GM18858 (cell line): ENCODE results near the gene GXYLT2.
"Not testable (repeated sequence)": the region's sequence is repeated elsewhere in the genome, so short reads cannot be mapped to it uniquely, and the experiment has no call there.

Experiments used
- ATAC-seq: cut with Tn5 transposase; IDR thresholded peaks from one replicate; pipeline ENCODE4 v1.9.1; 2021; ENCODE audit not compliant: unreplicated experiment

GXYLT2 gene

GRCh38 chr3:72892081-72892775 is 4.4 kb downstream of the GXYLT2 start:
- ATAC-seq: no peak

- ATAC-seq: no peak
These were observed 5.0 kb downstream of the GXYLT2 start for GRCh38 chr3:72892870-72893269.

GRCh38 chr3:72894976-72895552 is 7.2 kb downstream of the GXYLT2 start:
- ATAC-seq: no peak

DNA sequence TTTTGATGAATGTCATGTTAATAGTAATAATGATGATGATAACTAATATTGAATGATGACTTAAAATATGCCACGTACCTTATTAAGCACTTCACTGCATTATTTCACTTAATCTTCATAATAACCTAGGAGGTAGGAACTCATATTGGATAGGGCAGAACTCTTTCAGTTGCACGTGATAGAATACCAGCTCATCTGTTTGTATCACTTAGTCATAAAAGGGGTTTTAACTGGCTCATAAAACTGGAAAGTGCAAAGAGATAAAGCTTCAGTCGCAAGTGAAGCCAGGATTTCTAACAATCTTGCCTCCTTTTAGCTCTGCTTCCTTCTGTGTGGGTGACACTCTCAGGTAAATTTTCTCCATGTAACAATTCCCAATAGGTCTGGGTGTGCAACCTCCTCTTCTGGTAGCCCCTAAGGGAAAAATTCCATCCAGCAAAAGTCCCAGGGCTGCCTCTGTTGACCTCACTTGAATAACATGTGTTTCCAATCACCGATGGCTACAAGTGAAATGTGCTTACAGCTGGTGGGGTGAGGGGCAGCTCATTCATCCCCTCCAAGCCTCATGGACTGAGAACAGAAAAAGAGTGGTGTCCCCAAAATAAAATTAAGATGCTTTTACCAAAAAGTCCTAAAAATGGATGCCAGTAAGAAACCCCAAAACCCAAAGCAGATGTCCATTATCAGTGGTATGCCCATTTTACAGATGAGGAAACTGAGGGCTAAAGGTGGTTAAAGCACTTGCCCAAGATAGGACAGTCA is 9.3 kb downstream of the GXYLT2 start:
- ATAC-seq: no peak

GRCh38 chr3:72897758-72898007 is 9.8 kb downstream of the GXYLT2 start:
- no peak for ATAC-seq

DNA sequence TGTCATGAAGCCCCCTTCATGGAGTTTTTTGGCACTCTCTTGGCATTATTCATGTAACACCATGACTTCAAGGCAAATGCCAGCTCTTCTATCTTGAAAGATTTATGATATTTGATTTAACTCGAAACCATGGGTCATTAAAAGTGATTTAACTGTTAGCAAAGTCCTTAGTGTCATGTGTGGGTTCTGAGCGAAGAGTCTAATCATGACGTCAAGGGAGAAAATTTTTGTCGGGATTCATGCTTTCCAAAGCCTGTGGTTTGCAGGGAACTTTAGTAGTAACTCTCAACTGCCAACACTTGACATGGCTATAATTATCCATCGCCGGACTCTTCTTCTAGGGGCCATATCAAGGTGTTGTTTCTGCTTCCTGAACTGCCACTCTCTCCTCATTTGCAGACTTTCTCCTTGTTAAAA is 11.5 kb downstream of the GXYLT2 start:
- ATAC-seq: no peak

DNA sequence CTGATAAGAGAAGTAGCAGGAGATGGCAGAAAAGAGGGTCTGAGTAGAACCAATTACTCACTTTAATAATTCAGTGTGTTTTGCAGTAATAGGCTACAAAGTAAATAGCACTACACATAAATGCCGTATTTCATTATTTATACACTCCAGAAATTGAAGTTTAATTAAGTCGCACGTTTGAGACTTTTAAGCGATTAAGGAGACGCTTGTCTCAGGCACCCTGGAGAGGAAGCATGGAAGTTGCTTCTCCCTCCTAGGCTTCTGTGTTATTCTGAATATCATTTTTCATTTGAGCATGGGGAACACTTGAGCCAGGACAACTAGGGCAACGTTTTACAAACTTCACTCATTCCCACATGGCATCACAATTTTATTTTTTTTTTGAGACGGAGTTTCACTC is 12.2 kb downstream of the GXYLT2 start:
- ATAC-seq: no peak

- ATAC-seq: no peak
These were observed 14.0 kb downstream of the GXYLT2 start for GRCh38 chr3:72901840-72902239.

DNA sequence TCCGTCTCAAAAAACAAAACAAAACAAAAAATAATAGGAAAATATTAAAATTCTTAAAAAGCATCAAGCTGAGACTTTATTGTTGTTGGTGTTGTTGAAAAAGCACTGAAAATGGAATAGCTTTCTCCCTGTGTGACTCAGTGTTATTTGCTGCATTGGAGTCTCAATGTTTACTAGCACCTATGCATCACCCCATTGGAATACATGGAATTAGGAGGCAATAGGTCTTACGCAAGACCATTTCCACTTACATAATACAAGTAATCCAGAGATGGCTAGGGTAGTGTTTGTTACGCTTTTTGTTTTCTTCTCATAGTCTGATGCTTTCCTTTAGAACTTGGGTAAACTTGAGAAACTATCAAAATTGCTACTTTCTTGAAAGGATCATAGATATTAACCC is 15.2 kb downstream of the GXYLT2 start:
- ATAC-seq: no peak

DNA sequence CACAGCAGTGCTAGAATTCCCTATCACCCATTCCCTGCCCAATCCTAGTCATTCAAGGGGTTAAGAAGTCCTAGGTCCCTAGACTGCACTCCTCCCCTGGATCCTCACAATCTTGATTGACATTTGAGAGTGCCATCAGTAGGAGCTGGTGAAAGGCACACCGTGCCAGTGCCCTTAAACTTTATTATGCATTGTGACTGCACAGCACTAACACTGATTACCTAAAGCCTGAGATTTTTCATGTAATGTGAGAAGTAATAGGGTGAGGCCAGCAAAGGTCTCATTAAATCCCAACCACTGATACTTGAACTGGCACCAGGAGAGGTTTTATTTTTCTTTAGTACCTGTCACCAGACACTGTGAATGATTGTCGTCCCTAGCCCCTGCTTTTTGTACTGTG is 16.3 kb downstream of the GXYLT2 start:
- ATAC-seq: no peak

- ATAC-seq: no peak
These were observed 18.3 kb downstream of the GXYLT2 start for GRCh38 chr3:72906154-72906553.

DNA sequence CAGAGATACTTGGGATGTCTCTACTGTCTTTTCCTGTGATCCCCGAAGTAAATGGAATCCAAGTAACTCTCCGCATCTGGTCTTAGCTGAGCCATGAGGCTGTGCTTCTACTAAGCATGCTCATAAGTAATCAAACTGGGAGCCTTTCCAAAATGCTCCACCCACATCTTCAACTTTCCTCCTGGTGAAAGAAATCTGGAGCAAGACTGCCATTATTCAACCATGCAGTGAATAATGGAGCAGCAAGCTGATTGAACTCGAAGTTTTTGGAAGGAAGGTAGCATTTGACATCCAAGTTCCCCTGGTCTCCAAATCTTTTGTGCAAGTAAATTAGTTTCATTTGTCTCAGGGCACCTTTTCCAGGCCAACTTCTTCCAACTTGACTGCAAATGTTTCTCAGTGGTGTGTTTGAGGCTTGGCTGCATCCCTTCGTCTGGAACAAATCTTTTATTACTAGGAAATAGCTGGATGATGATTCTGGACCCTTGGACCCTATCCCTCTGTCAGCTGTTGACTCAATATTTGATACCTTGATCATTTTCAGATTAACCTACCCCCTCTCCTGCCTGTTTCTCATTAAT is 19.4 kb downstream of the GXYLT2 start:
- ATAC-seq: no peak

- ATAC-seq: no peak
These were observed 20.1 kb downstream of the GXYLT2 start for GRCh38 chr3:72907731-72908620.

- no peak for ATAC-seq
These were observed 21.7 kb downstream of the GXYLT2 start for GRCh38 chr3:72909591-72909990.

DNA sequence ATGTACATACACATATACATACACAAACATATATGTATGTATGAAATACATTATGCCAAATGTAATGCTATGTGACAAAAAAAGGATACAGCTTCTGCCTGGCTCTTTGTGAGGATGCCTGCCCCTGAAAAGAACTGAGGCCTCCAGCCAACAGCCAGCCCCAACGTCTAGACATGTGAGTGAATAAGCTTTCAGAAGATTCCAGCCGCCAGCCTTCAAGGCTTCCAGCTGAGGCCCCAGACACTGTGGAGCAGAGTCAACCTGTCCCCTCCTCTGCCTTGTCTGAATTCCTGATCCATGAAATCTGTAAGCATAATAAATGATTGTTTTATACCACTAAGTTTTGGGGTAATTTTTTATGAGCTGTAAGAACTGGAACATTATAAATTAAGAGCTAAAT is 24.7 kb downstream of the GXYLT2 start:
- ATAC-seq: no peak

GRCh38 chr3:72914383-72914782 is 26.5 kb downstream of the GXYLT2 start:
- ATAC-seq: no peak

- no peak for ATAC-seq
These were observed 28.4 kb downstream of the GXYLT2 start for GRCh38 chr3:72916250-72916649.

DNA sequence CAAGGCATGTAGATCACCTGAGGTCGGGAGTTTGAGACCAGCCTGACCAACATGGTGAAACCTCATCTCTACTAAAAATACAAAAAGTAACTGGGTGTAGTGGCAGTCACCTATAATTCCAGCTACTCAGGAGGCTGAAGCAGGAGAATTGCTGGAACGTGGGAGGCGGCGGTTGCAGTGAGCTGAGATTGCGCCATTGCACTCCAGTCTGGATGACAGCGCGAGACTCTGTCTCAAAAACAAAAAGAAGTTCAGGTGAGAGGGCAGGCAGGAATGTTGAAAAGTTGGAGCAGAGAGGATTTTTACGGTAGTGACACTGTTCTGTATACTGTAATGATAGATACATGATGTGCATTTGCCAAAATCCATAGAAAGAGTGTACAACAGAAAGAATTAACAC is 31.7 kb downstream of the GXYLT2 start:
- ATAC-seq: no peak

DNA sequence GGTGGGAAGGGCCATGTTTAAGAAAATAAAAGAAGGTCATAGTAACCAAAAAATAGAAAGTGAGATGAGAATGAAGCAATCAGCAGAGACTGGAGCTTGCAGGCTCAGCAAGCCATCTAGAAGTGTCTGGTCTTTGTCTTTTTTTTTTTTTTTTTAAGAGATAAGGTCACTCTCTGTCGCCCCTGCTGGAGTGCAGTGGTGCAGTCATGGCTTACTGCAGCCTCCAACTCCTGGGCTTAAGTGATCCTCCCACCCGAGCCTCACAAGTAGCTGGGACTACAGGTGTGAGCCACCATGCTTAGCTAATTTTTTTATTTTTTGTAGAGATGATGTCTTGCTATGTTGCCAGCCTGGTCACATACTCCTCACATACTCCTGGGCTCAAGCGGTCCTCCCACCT is 36.2 kb downstream of the GXYLT2 start:
- no peak for ATAC-seq

DNA sequence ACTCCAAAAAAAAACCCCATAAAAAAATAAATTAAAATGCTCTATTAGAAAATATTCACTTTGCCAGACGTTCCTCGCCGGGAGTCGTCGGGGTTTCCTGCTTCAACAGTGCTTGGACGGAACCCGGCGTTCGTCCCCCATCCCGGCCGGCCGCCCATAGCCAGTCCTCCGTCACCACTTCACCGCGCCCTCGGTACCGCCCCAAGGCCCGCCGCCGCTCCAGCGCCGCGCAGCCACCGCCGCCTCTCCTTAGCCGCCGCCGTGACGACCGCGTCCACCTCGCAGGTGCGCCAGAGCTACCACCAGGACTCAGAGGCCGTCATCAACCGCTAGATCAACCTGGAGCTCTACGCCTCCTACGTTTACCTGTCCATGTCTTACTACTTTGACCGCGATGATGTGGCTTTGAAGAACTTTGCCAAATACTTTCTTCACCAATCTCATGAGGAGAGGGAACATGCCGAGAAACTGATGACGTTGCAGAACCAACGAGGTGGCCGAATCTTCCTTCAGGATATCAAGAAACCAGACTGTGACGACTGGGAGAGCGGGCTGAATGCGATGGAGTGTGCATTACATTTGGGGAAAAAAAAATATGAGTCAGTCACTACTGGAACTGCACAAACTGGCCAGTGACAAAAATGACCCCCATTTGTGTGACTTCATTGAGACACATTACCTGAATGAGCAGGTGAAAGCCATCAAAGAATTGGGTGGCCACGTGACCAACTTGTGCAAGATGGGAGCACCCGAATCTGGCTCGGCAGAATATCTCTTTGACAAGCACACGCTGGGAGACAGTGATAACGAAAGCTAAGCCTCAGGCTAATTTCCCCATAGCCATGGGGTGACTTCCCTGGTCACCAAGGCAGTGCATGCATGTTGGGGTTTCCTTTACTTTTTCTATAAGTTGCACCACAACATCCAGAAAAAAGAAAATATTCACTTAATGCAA is 41.2 kb downstream of the GXYLT2 start:
- not testable (repeated sequence) for ATAC-seq
